ENCODE data around the gene SLC34A1.

DNA sequence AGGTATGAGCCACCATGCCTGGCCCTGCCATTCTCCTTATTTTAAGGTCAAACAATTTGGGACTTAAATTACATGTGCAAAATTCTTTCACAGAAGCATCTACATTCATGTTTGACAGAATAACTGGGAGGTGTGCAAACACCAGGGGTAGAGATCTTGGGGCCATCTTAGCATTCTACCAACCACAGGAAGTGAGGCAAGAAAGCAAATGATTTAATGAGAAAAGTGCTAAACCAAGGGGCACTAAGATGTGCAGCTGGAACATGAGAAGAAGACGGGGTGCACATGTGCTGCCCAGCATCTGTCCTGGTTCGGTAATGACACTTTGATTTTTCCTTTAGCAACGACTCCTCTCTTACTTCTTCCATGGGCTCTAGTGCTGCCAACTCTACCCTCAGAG lies 26.3 kb downstream of the SLC34A1 start:
- TF ChIP-seq, protein P1, sequence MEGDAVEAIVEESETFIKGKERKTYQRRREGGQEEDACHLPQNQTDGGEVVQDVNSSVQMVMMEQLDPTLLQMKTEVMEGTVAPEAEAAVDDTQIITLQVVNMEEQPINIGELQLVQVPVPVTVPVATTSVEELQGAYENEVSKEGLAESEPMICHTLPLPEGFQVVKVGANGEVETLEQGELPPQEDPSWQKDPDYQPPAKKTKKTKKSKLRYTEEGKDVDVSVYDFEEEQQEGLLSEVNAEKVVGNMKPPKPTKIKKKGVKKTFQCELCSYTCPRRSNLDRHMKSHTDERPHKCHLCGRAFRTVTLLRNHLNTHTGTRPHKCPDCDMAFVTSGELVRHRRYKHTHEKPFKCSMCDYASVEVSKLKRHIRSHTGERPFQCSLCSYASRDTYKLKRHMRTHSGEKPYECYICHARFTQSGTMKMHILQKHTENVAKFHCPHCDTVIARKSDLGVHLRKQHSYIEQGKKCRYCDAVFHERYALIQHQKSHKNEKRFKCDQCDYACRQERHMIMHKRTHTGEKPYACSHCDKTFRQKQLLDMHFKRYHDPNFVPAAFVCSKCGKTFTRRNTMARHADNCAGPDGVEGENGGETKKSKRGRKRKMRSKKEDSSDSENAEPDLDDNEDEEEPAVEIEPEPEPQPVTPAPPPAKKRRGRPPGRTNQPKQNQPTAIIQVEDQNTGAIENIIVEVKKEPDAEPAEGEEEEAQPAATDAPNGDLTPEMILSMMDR (IDR thresholded peaks at IDR 0.05), result no peak
- no peak for TF ChIP-seq POLR2A (IDR thresholded peaks at IDR 0.05; ENCODE audit: low read depth)

All from esophagus muscularis mucosa (tissue), 3 donors.